Esophagus (tissue), 2 donors: ENCODE measurements around the gene CBL. TPM values are rescaled to one million over a fixed set of nuclear protein-coding genes. Genes with fewer than 3 reads are reported as not detected.

Experiments used
- H3K27ac ChIP-seq, 2 donors: one replicate each; pipeline ENCODE4 v1.5.1; 2013; ENCODE audit warnings: low read depth in 2 of 2, mild to moderate bottlenecking in 2 of 2, inconsistent platforms in 1 of 2, low read length in 1 of 2, moderate library complexity in 1 of 2
- H3K27me3 ChIP-seq, 2 donors: one replicate each; pipeline ENCODE4 v1.6.1; 2013; ENCODE audit warnings: low read length in 2 of 2, control low read depth in 1 of 2, mild to moderate bottlenecking in 1 of 2; ENCODE audit not compliant: insufficient read depth in 2 of 2, control insufficient read depth in 1 of 2
- H3K36me3 ChIP-seq, 2 donors: one replicate each; pipeline ENCODE4 v1.6.1; 2013; ENCODE audit warnings: low read length in 1 of 2; ENCODE audit not compliant: control insufficient read depth in 2 of 2, insufficient read depth in 2 of 2
- H3K4me1 ChIP-seq, 2 donors: one replicate each; pipeline ENCODE4 v1.6.1; 2013; ENCODE audit warnings: low read length in 1 of 2; ENCODE audit not compliant: control insufficient read depth in 2 of 2, insufficient read depth in 2 of 2
- H3K4me3 ChIP-seq, 2 donors: one replicate each; pipeline ENCODE4 v1.5.1; 2013; ENCODE audit warnings: low read length in 2 of 2, mild to moderate bottlenecking in 2 of 2, low read depth in 1 of 2, moderate library complexity in 1 of 2
- H3K9me3 ChIP-seq, 2 donors: one replicate each; pipeline ENCODE4 v1.6.1; 2013; ENCODE audit warnings: mild to moderate bottlenecking in 2 of 2, low read depth in 1 of 2, low read length in 1 of 2, moderate library complexity in 1 of 2; ENCODE audit not compliant: control insufficient read depth in 2 of 2, insufficient read depth in 1 of 2
- WGBS, 2 donors: extraction: QIAGEN DNeasy Blood & Tissue Kit; methylation state at CpG; one replicate each; pipeline ENCODE4 v1.1.7; 2013; 5-methylcytosine and 5-hydroxymethylcytosine counted together
- polyA plus RNA-seq, 2 donors: library from polyadenylated mRNA; stranded (reverse); fragments of 200-250 nt; gene quantifications; one replicate each; pipeline ENCODE4 v1.2.3, GENCODE V29; 2013
- donor health status: healthy with polysubstance abuse.
- donor health status: Bipolar disorder and iron deficiency.

Gene CBL
- polyA plus RNA-seq, 2 donors: 3.0 to 6.2 TPM

- Histone ChIP-seq H3K27ac (no peak overlapping the region), H3K9me3 (no peaks in the 10 kb centered on the region), H3K27me3 (no peaks in the 10 kb centered on the region), H3K36me3 (peaks cover 8 to 15% of the 10 kb centered on the region in 2 donors), H3K4me3 (no peak overlapping the region), H3K4me1 (no peaks in the 10 kb centered on the region)
- 88 to 93% methylated on average over 7 of the region's 7 CpGs for WGBS, 2 donors
These were observed 76.4 kb downstream of the CBL start for GRCh38 chr11:119282495-119282894.

GRCh38 chr11:119284344-119285157, 78.4 kb downstream of the CBL start:
- H3K27ac ChIP-seq: no peak overlapping the region
- no peaks in the 10 kb centered on the region for H3K27me3 ChIP-seq
- H3K4me3 ChIP-seq: no peak overlapping the region
- 71 to 75% methylated on average over 9 of the region's 9 CpGs for WGBS, 2 donors
- H3K4me1 ChIP-seq: no peaks in the 10 kb centered on the region
- H3K36me3 ChIP-seq: peaks cover 5 to 7% of the 10 kb centered on the region in 2 donors
- no peaks in the 10 kb centered on the region for H3K9me3 ChIP-seq

- Histone ChIP-seq H3K27me3 (no peaks in the 10 kb centered on the region), H3K27ac (no peak overlapping the region), H3K4me3 (no peak overlapping the region), H3K36me3 (peaks cover 5 to 7% of the 10 kb centered on the region in 2 donors), H3K9me3 (no peaks in the 10 kb centered on the region), H3K4me1 (no peaks in the 10 kb centered on the region)
- WGBS, 2 donors: 95 to 97% methylated on average over 9 of the region's 9 CpGs
These were observed 79.3 kb downstream of the CBL start for GRCh38 chr11:119285431-119285830.

GRCh38 chr11:119288219-119288618, 82.1 kb downstream of the CBL start:
- WGBS, 2 donors: 90 to 91% methylated on average over 3 of the region's 3 CpGs
- H3K4me1 ChIP-seq: no peaks in the 10 kb centered on the region
- no peak overlapping the region for H3K27ac ChIP-seq
- no peaks in the 10 kb centered on the region for H3K27me3 ChIP-seq
- peaks cover 0 to 5% of the 10 kb centered on the region in 2 donors for H3K9me3 ChIP-seq
- peaks cover 7 to 8% of the 10 kb centered on the region in 2 donors for H3K36me3 ChIP-seq
- no peak overlapping the region for H3K4me3 ChIP-seq

- Histone ChIP-seq H3K9me3 (peaks cover 0 to 5% of the 10 kb centered on the region in 2 donors), H3K4me3 (no peak overlapping the region), H3K27me3 (no peaks in the 10 kb centered on the region), H3K4me1 (no peaks in the 10 kb centered on the region), H3K36me3 (peaks cover 0 to 3% of the 10 kb centered on the region in 2 donors), H3K27ac (no peak overlapping the region)
- 96 to 100% methylated on average over 10 of the region's 10 CpGs for WGBS, 2 donors
These were observed 84.9 kb downstream of the CBL start for GRCh38 chr11:119290894-119291497.

- H3K27ac ChIP-seq: no peak overlapping the region
- no peak overlapping the region for H3K4me3 ChIP-seq
- H3K9me3 ChIP-seq: peaks cover 0 to 5% of the 10 kb centered on the region in 2 donors
- H3K27me3 ChIP-seq: no peaks in the 10 kb centered on the region
- H3K4me1 ChIP-seq: no peaks in the 10 kb centered on the region
- H3K36me3 ChIP-seq: peaks cover 2 to 3% of the 10 kb centered on the region in 2 donors
- WGBS, 2 donors: 94 to 99% methylated on average over 3 of the region's 3 CpGs
These were observed 87.3 kb downstream of the CBL start for GRCh38 chr11:119293461-119293860.

GRCh38 chr11:119295178-119295577, 89.0 kb downstream of the CBL start:
- Histone ChIP-seq H3K4me3 (no peak overlapping the region), H3K9me3 (peaks cover 0 to 5% of the 10 kb centered on the region in 2 donors), H3K36me3 (peaks cover 3 to 9% of the 10 kb centered on the region in 2 donors), H3K27me3 (no peaks in the 10 kb centered on the region), H3K27ac (no peak overlapping the region), H3K4me1 (no peaks in the 10 kb centered on the region)
- WGBS, 2 donors: 61 to 63% methylated on average over 3 of the region's 3 CpGs

- Histone ChIP-seq H3K4me3 (no peak overlapping the region), H3K4me1 (no peaks in the 10 kb centered on the region), H3K9me3 (no peaks in the 10 kb centered on the region), H3K27me3 (no peaks in the 10 kb centered on the region), H3K36me3 (peaks cover 0 to 16% of the 10 kb centered on the region in 2 donors), H3K27ac (no peak overlapping the region)
- WGBS, 2 donors: 67 to 77% methylated on average over 3 of the region's 3 CpGs
These were observed 91.8 kb downstream of the CBL start for GRCh38 chr11:119297938-119298337.

GRCh38 chr11:119298726-119299125, 92.6 kb downstream of the CBL start:
- peaks cover 0 to 20% of the 10 kb centered on the region in 2 donors for H3K36me3 ChIP-seq
- WGBS, 2 donors: 61 to 70% methylated on average over 2 of the region's 2 CpGs
- no peaks in the 10 kb centered on the region for H3K9me3 ChIP-seq
- no peaks in the 10 kb centered on the region for H3K27me3 ChIP-seq
- no peak overlapping the region for H3K4me3 ChIP-seq
- H3K4me1 ChIP-seq: no peaks in the 10 kb centered on the region
- no peak overlapping the region for H3K27ac ChIP-seq
